Mesenchymal stem cell (in vitro differentiated cells and primary cell): ENCODE results near the gene RAB10.

Source experiments
- DNase-seq: peaks from one replicate; pipeline ENCODE4 v3.0.0-alpha.2; 2013
- H2AFZ ChIP-seq: one replicate; pipeline ENCODE4 v1.6.1; 2013; ENCODE audit warnings: low read depth, mild to moderate bottlenecking, control low read depth, inconsistent platforms, low read length, moderate library complexity
- H2AK5ac ChIP-seq: 2 replicates; pipeline ENCODE4 v1.6.1; 2013; ENCODE audit warnings: low read length, moderate library complexity, mild to moderate bottlenecking, inconsistent platforms; ENCODE audit not compliant: severe bottlenecking
- H2BK120ac ChIP-seq: one replicate; pipeline ENCODE4 v1.6.1; 2013; ENCODE audit warnings: low read depth, mild to moderate bottlenecking, inconsistent platforms, low read length, moderate library complexity
- H2BK12ac ChIP-seq, 2 experiments: one replicate each; pipeline ENCODE4 v1.6.1; 2013; ENCODE audit warnings: inconsistent platforms in 2 of 2, low read length in 2 of 2, mild to moderate bottlenecking in 2 of 2, moderate library complexity in 2 of 2, control low read depth in 1 of 2
- H2BK15ac ChIP-seq: one replicate; pipeline ENCODE4 v1.6.1; 2013; ENCODE audit warnings: mild to moderate bottlenecking, low read depth, inconsistent platforms; ENCODE audit not compliant: poor library complexity, severe bottlenecking
- H2BK5ac ChIP-seq: 2 replicates; pipeline ENCODE4 v1.6.1; 2013; ENCODE audit warnings: low read depth, mild to moderate bottlenecking, low read length, control low read depth, inconsistent platforms; ENCODE audit not compliant: poor library complexity, severe bottlenecking
- H3K14ac ChIP-seq, 2 experiments: one replicate each; pipeline ENCODE4 v1.6.1; 2013; ENCODE audit warnings: inconsistent platforms in 2 of 2, low read length in 2 of 2, control low read depth in 1 of 2, mild to moderate bottlenecking in 1 of 2, moderate library complexity in 1 of 2
- H3K18ac ChIP-seq, 2 experiments: one replicate each; pipeline ENCODE4 v1.6.1; 2013; ENCODE audit warnings: inconsistent platforms in 2 of 2, low read length in 2 of 2, control low read depth in 1 of 2, low read depth in 1 of 2, mild to moderate bottlenecking in 1 of 2
- H3K23ac ChIP-seq, 2 experiments: one replicate each; pipeline ENCODE4 v1.6.1; 2013; ENCODE audit warnings: inconsistent platforms in 2 of 2, low read length in 2 of 2, mild to moderate bottlenecking in 2 of 2, moderate library complexity in 2 of 2, control low read depth in 1 of 2
- H3K27ac ChIP-seq: 2 replicates; pipeline ENCODE4 v1.5.1; 2013; ENCODE audit warnings: mild to moderate bottlenecking, moderate library complexity, low read length, control low read depth, inconsistent platforms; ENCODE audit not compliant: poor library complexity, severe bottlenecking
- H3K27me3 ChIP-seq, 2 experiments: 2 replicates each; pipeline versions ENCODE4 v1.6.1 to v1.7.0; 2013; ENCODE audit warnings: low read length in 2 of 2, mild to moderate bottlenecking in 2 of 2, moderate library complexity in 2 of 2, control low read depth in 1 of 2, inconsistent platforms in 1 of 2; ENCODE audit not compliant: control insufficient read depth in 1 of 2, insufficient read depth in 1 of 2
- H3K36me3 ChIP-seq, 2 experiments: 2 replicates each; pipeline versions ENCODE4 v1.6.1 to v1.7.0; 2013; ENCODE audit warnings: low read length in 2 of 2, control low read depth in 1 of 2, inconsistent platforms in 1 of 2, low read depth in 1 of 2, mild to moderate bottlenecking in 1 of 2; ENCODE audit not compliant: insufficient read depth in 2 of 2, control insufficient read depth in 1 of 2
- H3K4ac ChIP-seq, 2 experiments: one replicate each; pipeline ENCODE4 v1.6.1; 2013; ENCODE audit warnings: inconsistent platforms in 2 of 2, low read length in 2 of 2, mild to moderate bottlenecking in 2 of 2, moderate library complexity in 2 of 2, control low read depth in 1 of 2, low read depth in 1 of 2
- H3K4me1 ChIP-seq: 2 replicates; pipeline ENCODE4 v1.6.1; 2013; ENCODE audit warnings: low read depth, low read length, control low read depth; ENCODE audit not compliant: control insufficient read depth, insufficient read depth
- H3K4me2 ChIP-seq: 2 replicates; pipeline ENCODE4 v1.6.1; 2013; ENCODE audit warnings: low read length, mild to moderate bottlenecking, inconsistent platforms; ENCODE audit not compliant: poor library complexity, severe bottlenecking
- H3K4me3 ChIP-seq, 2 experiments: 2 replicates each; pipeline versions ENCODE4 v1.5.1 to v1.7.0; 2013; ENCODE audit warnings: low read length in 2 of 2, mild to moderate bottlenecking in 2 of 2, control low read depth in 1 of 2, low read depth in 1 of 2; ENCODE audit not compliant: insufficient read depth in 1 of 2
- H3K79me1 ChIP-seq: replicated peaks from 2 replicates; pipeline ENCODE4 v1.6.1; 2013; ENCODE audit warnings: mild to moderate bottlenecking, control low read depth, low read length, inconsistent platforms; ENCODE audit not compliant: poor library complexity, severe bottlenecking
- H3K9ac ChIP-seq: 2 replicates; pipeline ENCODE4 v1.7.0; 2013; ENCODE audit warnings: mild to moderate bottlenecking, low read length, moderate library complexity
- H3K9me3 ChIP-seq: 2 replicates; pipeline ENCODE4 v1.7.0; 2013; ENCODE audit warnings: mild to moderate bottlenecking, low read length; ENCODE audit not compliant: control insufficient read depth
- H4K8ac ChIP-seq: one replicate; pipeline ENCODE4 v1.6.1; 2013; ENCODE audit warnings: inconsistent platforms, mild to moderate bottlenecking, low read length, moderate library complexity
- H4K91ac ChIP-seq: one replicate; pipeline ENCODE4 v1.6.1; 2013; ENCODE audit warnings: mild to moderate bottlenecking, low read length, inconsistent platforms
- WGBS: methylation state at CpG from one replicate; pipeline ENCODE4 v1.1.7; 2013; ENCODE audit warnings: mixed read lengths; 5-methylcytosine and 5-hydroxymethylcytosine counted together

RAB10 gene

GRCh38 chr2:26058390-26058789 lies 24.5 kb downstream of the RAB10 start:
- H3K9ac ChIP-seq = no peak overlapping the region
- no peak overlapping the region for H2AK5ac ChIP-seq
- peaks cover 7% of the 10 kb centered on the region for H3K4me1 ChIP-seq
- H2BK15ac ChIP-seq = no peak overlapping the region
- H3K4ac ChIP-seq = no peak overlapping the region
- no peak overlapping the region for H2BK120ac ChIP-seq
- 98% methylated on average over 4 of the region's 4 CpGs for WGBS
- no peak overlapping the region for H2AFZ ChIP-seq
- no peak for DNase-seq
- no peaks in the 10 kb centered on the region for H3K27me3 ChIP-seq
- no peak overlapping the region for H3K14ac ChIP-seq
- no peak overlapping the region for H3K4me3 ChIP-seq
- H3K18ac ChIP-seq = no peak overlapping the region
- H3K79me1 ChIP-seq = no peaks in the 10 kb centered on the region
- peaks cover 4 to 14% of the 10 kb centered on the region in 2 experiments for H3K36me3 ChIP-seq
- no peak overlapping the region for H3K27ac ChIP-seq
- no peak overlapping the region for H2BK12ac ChIP-seq
- H4K91ac ChIP-seq = no peak overlapping the region
- no peaks in the 10 kb centered on the region for H3K9me3 ChIP-seq
- H4K8ac ChIP-seq = no peak overlapping the region
- H2BK5ac ChIP-seq = no peak overlapping the region
- H3K4me2 ChIP-seq = no peak overlapping the region
- H3K23ac ChIP-seq = no peak overlapping the region

- Histone ChIP-seq H3K23ac (no peak overlapping the region), H2BK5ac (no peak overlapping the region), H3K27ac (no peak overlapping the region), H2AFZ (no peak overlapping the region), H4K8ac (no peak overlapping the region), H4K91ac (no peak overlapping the region), H2BK120ac (no peak overlapping the region), H2AK5ac (no peak overlapping the region), H3K4me2 (no peak overlapping the region), H3K4ac (no peak overlapping the region), H3K18ac (no peak overlapping the region), H3K36me3 (peaks cover 6 to 19% of the 10 kb centered on the region in 2 experiments), H3K9me3 (no peaks in the 10 kb centered on the region), H3K4me1 (peaks cover 7% of the 10 kb centered on the region), H3K79me1 (no peaks in the 10 kb centered on the region), H2BK15ac (no peak overlapping the region), H3K27me3 (no peaks in the 10 kb centered on the region), H3K4me3 (no peak overlapping the region), H3K14ac (no peak overlapping the region), H2BK12ac (no peak overlapping the region), H3K9ac (no peak overlapping the region)
- 77% methylated on average over 1 of the region's 3 CpGs for WGBS
- no peak for DNase-seq
Observed at GRCh38 chr2:26059542-26059941, 25.7 kb downstream of the RAB10 start.

- Histone ChIP-seq H2BK5ac (no peak overlapping the region), H3K79me1 (no peaks in the 10 kb centered on the region), H3K4me1 (peaks cover 3% of the 10 kb centered on the region), H2AK5ac (no peak overlapping the region), H3K36me3 (peaks cover 11 to 23% of the 10 kb centered on the region in 2 experiments), H3K4me2 (no peak overlapping the region), H2BK120ac (no peak overlapping the region), H3K23ac (no peak overlapping the region), H3K4ac (no peak overlapping the region), H3K9ac (no peak overlapping the region), H4K8ac (no peak overlapping the region), H3K9me3 (no peaks in the 10 kb centered on the region), H3K4me3 (no peak overlapping the region), H3K18ac (no peak overlapping the region), H2AFZ (no peak overlapping the region), H3K27ac (no peak overlapping the region), H3K27me3 (no peaks in the 10 kb centered on the region), H4K91ac (no peak overlapping the region), H2BK12ac (no peak overlapping the region), H3K14ac (no peak overlapping the region), H2BK15ac (no peak overlapping the region)
- DNase-seq = no peak
- 81% methylated on average over 7 of the region's 7 CpGs for WGBS
Observed at GRCh38 chr2:26061539-26061938, 27.7 kb downstream of the RAB10 start.

GRCh38 chr2:26064846-26065245 lies 31.0 kb downstream of the RAB10 start:
- Histone ChIP-seq H3K23ac (no peak overlapping the region), H4K8ac (no peak overlapping the region), H3K14ac (no peak overlapping the region), H3K4ac (no peak overlapping the region), H2BK12ac (no peak overlapping the region), H2AK5ac (no peak overlapping the region), H3K4me3 (no peak overlapping the region), H2BK15ac (no peak overlapping the region), H3K27me3 (no peaks in the 10 kb centered on the region), H2BK120ac (no peak overlapping the region), H3K9ac (no peak overlapping the region), H3K4me2 (no peak overlapping the region), H3K36me3 (peaks cover 13 to 32% of the 10 kb centered on the region in 2 experiments), H3K27ac (no peak overlapping the region), H2AFZ (no peak overlapping the region), H3K9me3 (no peaks in the 10 kb centered on the region), H3K18ac (no peak overlapping the region), H3K79me1 (no peaks in the 10 kb centered on the region), H4K91ac (no peak overlapping the region), H3K4me1 (peaks cover 7% of the 10 kb centered on the region), H2BK5ac (no peak overlapping the region)
- 100% methylated on average over 4 of the region's 4 CpGs for WGBS
- DNase-seq = no peak
